22Rv1 (cell line): Measurements from ENCODE around the gene BABAM2.

Experiments
- H3K27ac ChIP-seq: fragments of 450-650 bp; 2 replicates; pipeline ENCODE4 v1.5.1; 2017
- ZFX ChIP-seq: fragments of 450-650 bp; IDR thresholded peaks from 2 replicates; pipeline ENCODE4 v1.6.1; 2017; ENCODE audit warnings: antibody characterized with exemption, borderline replicate concordance
- TF ChIP-seq, protein P1 (sequence below): fragments of 450-650 bp; IDR thresholded peaks from 2 replicates; pipeline ENCODE4 v1.5.1; 2017; ENCODE audit warnings: mild to moderate bottlenecking

BABAM2 gene

DNA sequence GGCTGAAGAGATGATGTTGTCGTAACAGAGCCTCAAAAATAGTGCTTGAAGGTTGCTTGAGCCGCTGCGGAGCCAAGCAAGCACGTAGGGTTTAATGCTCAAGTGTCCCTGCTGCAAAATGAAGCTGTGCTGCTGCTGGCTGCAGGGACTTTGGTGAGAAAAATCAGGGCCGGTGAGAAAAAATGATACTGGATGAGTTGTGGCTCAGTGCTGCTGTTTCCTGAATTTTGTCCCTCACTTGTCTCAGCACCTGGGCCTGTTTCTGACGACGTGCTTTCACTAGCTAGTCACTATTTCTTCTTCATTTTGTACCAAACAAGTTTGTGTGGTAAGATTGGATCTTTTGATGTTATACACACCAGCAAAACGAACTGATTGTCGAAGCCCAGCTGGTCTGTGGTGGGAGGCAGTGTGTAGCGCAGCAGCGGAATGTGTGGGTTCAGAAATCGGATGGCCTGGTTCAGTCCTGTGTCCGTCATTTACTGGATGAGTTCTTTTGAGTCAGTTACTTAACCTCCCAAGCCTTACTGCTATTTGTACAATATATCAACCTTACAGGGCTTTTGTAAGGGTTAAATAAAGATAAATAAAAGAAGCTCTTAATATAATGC is 329.3 kb downstream of the BABAM2 start:
- TF ChIP-seq, protein P1, sequence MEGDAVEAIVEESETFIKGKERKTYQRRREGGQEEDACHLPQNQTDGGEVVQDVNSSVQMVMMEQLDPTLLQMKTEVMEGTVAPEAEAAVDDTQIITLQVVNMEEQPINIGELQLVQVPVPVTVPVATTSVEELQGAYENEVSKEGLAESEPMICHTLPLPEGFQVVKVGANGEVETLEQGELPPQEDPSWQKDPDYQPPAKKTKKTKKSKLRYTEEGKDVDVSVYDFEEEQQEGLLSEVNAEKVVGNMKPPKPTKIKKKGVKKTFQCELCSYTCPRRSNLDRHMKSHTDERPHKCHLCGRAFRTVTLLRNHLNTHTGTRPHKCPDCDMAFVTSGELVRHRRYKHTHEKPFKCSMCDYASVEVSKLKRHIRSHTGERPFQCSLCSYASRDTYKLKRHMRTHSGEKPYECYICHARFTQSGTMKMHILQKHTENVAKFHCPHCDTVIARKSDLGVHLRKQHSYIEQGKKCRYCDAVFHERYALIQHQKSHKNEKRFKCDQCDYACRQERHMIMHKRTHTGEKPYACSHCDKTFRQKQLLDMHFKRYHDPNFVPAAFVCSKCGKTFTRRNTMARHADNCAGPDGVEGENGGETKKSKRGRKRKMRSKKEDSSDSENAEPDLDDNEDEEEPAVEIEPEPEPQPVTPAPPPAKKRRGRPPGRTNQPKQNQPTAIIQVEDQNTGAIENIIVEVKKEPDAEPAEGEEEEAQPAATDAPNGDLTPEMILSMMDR: no peak
- no peak for TF ChIP-seq ZFX
- H3K27ac ChIP-seq: no peak overlapping the region

DNA sequence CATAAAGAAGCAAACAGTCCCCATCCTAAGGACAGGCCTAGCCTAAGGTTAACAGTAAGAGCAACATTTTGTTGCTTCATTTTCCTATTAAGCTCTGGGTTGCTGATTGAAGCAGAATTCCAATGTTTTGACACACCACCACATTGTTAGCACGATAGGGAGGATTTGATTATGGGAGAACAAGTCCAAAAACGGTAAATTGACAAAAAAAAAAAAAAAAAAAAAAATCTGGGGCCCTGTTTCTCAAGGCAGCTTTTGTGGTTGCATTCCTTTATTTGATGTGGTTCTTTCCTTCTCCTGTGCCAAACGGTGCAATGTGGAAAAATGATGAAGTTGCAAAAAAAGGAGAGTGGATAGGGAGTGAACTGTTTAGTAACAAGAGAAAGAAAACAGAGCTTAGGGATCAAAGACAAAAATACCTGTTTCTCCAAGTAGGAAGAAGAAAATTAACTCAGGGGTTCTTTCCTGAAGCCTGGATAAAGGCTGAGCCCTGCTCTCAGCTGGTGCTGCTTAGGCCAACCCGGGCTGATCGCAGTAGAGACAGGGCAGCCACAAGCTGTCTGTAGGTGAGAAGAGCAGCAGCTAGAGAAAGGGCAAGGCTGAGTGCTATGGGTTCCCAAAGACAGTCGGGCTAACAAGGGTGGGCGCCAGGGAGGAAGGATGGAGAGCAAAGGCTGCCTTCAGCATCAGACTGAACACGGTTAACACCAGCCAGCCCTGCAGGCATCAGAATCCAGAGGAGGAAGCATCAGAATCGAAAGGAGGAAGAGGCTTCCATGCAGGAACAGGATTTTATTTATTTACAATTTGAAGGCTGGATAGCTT is 334.3 kb downstream of the BABAM2 start:
- no peak overlapping the region for H3K27ac ChIP-seq
- TF ChIP-seq, protein P1: no peak
- TF ChIP-seq ZFX: no peak

DNA sequence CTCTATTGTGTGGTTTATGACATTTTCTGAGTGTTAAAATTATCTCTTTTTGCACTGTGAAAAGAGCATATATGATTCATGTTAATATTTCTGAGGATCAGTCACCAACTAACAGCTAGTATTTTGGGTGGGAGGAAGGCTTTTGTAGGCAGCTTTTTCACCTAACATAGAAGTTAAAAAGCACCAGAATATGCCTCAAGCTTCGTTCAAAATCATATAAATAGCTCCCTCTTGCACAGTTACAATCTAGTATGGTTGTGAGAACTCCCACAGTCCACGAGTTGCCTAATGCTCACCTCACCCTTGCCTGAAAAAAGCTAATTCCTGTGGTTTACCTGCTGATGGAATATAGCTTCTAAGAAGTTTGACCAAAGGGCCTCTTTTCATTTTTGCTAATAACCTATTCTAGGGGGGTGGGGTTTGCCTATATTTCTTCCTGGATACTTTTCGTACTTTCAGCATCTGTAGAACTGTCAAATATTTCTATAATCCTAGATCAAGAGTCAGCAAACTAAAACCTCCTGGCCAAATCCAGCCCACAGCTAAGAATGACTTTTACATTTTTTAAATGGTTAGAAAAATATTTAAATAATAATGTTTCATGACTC is 335.0 kb downstream of the BABAM2 start:
- TF ChIP-seq, protein P1: no peak
- no peak for TF ChIP-seq ZFX
- no peak overlapping the region for H3K27ac ChIP-seq

DNA sequence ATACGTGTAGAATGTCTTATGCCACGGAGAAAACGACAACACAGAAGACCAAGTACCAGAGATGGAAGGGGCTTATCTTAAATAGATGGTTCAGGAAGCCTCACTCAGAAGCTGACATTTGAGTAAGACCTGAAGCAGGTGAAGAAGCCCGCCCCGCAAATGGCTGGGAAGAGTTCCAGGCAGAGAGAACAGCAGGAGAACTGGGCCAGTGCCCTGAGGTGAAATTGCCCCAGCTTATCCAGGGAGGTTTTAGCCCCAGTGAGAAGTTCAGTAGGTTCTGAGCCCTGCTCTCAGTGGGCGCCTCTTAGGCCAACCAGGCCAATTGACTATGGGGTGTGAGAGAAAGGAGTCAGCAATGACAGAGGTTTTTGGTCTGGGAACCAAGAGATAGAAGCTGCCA is 336.0 kb downstream of the BABAM2 start:
- no peak overlapping the region for H3K27ac ChIP-seq
- TF ChIP-seq, protein P1: no peak
- no peak for TF ChIP-seq ZFX

DNA sequence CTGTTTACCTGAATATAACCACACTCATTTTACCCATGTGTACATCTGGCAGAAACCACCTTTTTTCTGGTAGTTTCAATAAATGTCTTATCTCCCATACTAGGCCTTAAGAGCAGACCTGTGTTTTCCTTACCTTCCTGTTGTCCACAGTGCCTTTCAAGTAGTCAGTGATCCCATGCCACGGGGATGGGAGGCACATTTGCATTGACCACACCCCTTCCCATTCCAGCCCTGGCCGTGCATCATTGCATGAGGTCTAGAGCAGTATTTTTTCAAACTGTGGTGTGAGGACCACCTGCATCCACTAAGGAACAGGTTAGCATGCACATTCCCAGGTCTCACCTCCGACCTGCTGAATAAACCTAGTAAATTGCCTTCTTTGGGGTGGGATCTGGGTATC is 337.0 kb downstream of the BABAM2 start:
- TF ChIP-seq, protein P1: no peak
- no peak for TF ChIP-seq ZFX
- H3K27ac ChIP-seq: no peak overlapping the region

DNA sequence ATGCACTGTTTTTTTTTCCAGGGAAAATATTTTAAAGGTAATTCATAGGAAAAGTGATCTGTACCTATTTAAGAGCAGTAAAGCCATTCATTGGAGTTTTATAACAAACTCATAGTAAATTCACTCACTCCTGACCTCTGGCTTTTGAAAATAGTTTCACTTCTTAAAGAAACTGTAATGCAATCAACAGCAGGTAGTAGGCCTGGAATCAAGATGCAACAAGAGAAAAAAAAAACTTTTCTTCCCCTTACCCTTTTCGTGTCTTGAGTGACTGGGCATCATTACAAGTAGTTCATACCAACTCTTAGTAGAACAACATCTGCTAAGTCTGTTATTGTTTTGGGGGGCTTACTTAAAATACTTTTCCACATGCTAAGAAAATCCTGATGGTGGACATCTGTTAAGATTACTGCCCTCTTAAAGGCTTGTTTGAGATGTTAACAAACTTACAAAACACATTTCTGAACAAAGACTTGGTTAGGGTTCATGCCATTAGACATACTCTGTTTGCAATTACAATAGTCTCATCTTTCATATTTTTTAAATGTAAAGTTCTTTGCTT is 338.0 kb downstream of the BABAM2 start:
- H3K27ac ChIP-seq: no peak overlapping the region

More for the DNA sequence above, 338.0 kb downstream of the BABAM2 start:
- TF ChIP-seq, protein P1: no peak
- no peak for TF ChIP-seq ZFX
